Measurements from ENCODE around the gene KRT40. TPM values are rescaled to one million over a fixed set of nuclear protein-coding genes. Genes with fewer than 3 reads are reported as not detected.

The KRT40 gene
- total and polyA plus RNA-seq, 8 donors: 0.10 TPM; not detected in 7

GRCh38 chr17:40997361-40997760, 13.2 kb upstream of the KRT40 start:
- Histone ChIP-seq H3K27me3 (peaks cover 0 to 39% (median 0%) of the 10 kb centered on the region in 3 donors), H3K36me3 (no peaks in the 10 kb centered on the region), H3K27ac (no peak overlapping the region), H3K4me1 (no peaks in the 10 kb centered on the region), H3K9me3 (no peaks in the 10 kb centered on the region), H3K4me3 (no peak overlapping the region)
- no peak for DNase-seq
- 63 to 76% (median 73%) methylated on average over 2 of the region's 2 CpGs for WGBS, 5 donors
- intact Hi-C loops (cut with DNase I; ENCODE audit: low total_unique reads): no loop called here
- TF ChIP-seq CTCF (IDR thresholded peaks at IDR 0.05) (no peak), POLR2A (IDR thresholded peaks at IDR 0.05) (no peak), EP300 (IDR thresholded peaks at IDR 0.05) (no peak), POLR2AphosphoS5 (IDR thresholded peaks at IDR 0.05) (no peak)

- H3K4me3 ChIP-seq: no peak overlapping the region
- WGBS, 5 donors: 69 to 88% (median 77%) methylated on average over 4 of the region's 4 CpGs
- no peaks in the 10 kb centered on the region for H3K4me1 ChIP-seq
- intact Hi-C loops (cut with DNase I; ENCODE audit: low total_unique reads): no loop called here
- H3K27ac ChIP-seq: no peak overlapping the region
- TF ChIP-seq POLR2AphosphoS5 (IDR thresholded peaks at IDR 0.05): no peak
- no peak for TF ChIP-seq CTCF (IDR thresholded peaks at IDR 0.05)
- no peak for TF ChIP-seq EP300 (IDR thresholded peaks at IDR 0.05)
- no peak for TF ChIP-seq POLR2A (IDR thresholded peaks at IDR 0.05)
- H3K9me3 ChIP-seq: no peaks in the 10 kb centered on the region
- no peaks in the 10 kb centered on the region for H3K36me3 ChIP-seq
- no peak for DNase-seq
- peaks cover 0 to 39% (median 0%) of the 10 kb centered on the region in 3 donors for H3K27me3 ChIP-seq
Measured at GRCh38 chr17:40996829-40997228, 12.7 kb upstream of the KRT40 start.

GRCh38 chr17:40995116-40995515, 11.0 kb upstream of the KRT40 start:
- TF ChIP-seq EP300 (IDR thresholded peaks at IDR 0.05) (no peak), CTCF (IDR thresholded peaks at IDR 0.05) (no peak), POLR2A (IDR thresholded peaks at IDR 0.05) (no peak), POLR2AphosphoS5 (IDR thresholded peaks at IDR 0.05) (no peak)
- Histone ChIP-seq H3K36me3 (no peaks in the 10 kb centered on the region), H3K9me3 (no peaks in the 10 kb centered on the region), H3K27me3 (peaks cover 0 to 43% (median 0%) of the 10 kb centered on the region in 3 donors), H3K4me1 (no peaks in the 10 kb centered on the region), H3K27ac (no peak overlapping the region), H3K4me3 (no peak overlapping the region)
- intact Hi-C loops (cut with DNase I; ENCODE audit: low total_unique reads): no loop called here
- DNase-seq: no peak
- WGBS, 5 donors: 26 to 67% (median 41%) methylated on average over 1 of the region's 1 CpG

- no peak for DNase-seq
- Histone ChIP-seq H3K27me3 (peaks cover 0 to 36% (median 0%) of the 10 kb centered on the region in 3 donors), H3K4me1 (no peaks in the 10 kb centered on the region), H3K36me3 (no peaks in the 10 kb centered on the region), H3K27ac (no peak within 1 kb of the TSS), H3K4me3 (no peak within 1 kb of the TSS), H3K9me3 (no peaks in the 10 kb centered on the region)
- TF ChIP-seq POLR2A (IDR thresholded peaks at IDR 0.05) (no peak), CTCF (IDR thresholded peaks at IDR 0.05) (no peak), EP300 (IDR thresholded peaks at IDR 0.05) (no peak), POLR2AphosphoS5 (IDR thresholded peaks at IDR 0.05) (no peak)
- intact Hi-C loops (cut with DNase I; ENCODE audit: low total_unique reads): no loop called here
- WGBS, 5 donors: 27 to 49% (median 39%) methylated on average over 4 of the region's 4 CpGs
Measured at GRCh38 chr17:40993839-40994238, 9.7 kb upstream of the KRT40 start, which contains the start of gene KRTAP3-3. Gene KRTAP3-3, minus strand, starts transcription at chr17:40994164. Its CDS starts 67 bp downstream, at chr17:40994097.

All from stomach (tissue), 9 donors.